Umbilical cord (tissue), 2 donors: ENCODE results near the gene ZNF57. TPM values are rescaled to one million over a fixed set of nuclear protein-coding genes. Genes with fewer than 3 reads are reported as not detected.
"Not testable (repeated sequence)": the region's sequence is repeated elsewhere in the genome, so short reads cannot be mapped to it uniquely, and the experiment has no call there.

ENCODE experiments used
- DNase-seq: peaks from one replicate; pipeline ENCODE4 v3.0.0-alpha.2; 2015; ENCODE audit warnings: low spot score
- total RNA-seq: library from RNA; depleted of rRNA; stranded (reverse); fragments of >200 nt; gene quantifications from one replicate; pipeline ENCODE4 v1.2.3, GENCODE V29; 2014; ENCODE audit warnings: low replicate concordance; ENCODE audit not compliant: insufficient read depth

The ZNF57 gene
- 2.6 TPM for total RNA-seq

- DNase-seq: peak; percentile 99
Measured at GRCh38 chr19:2900296-2901252, at the start of gene ZNF57. Gene ZNF57, plus strand, starts transcription at chr19:2900928. Its CDS starts 118 bp downstream, at chr19:2901046.

DNA sequence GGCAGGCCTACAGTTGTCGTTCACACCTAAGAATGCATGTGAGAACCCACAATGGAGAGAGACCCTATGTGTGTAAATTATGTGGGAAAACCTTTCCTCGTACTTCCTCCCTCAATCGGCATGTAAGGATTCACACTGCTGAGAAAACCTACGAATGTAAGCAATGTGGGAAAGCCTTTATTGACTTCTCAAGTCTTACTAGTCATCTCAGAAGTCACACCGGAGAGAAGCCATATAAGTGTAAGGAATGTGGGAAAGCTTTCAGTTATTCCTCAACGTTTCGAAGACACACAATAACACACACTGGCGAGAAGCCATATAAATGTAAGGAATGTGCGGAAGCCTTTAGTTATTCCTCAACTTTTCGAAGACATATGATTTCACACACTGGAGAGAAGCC is 48.1 kb upstream of the ZNF57 start:
- DNase-seq: no peak

GRCh38 chr19:2853015-2853606 is 47.6 kb upstream of the ZNF57 start:
- DNase-seq: no peak

DNA sequence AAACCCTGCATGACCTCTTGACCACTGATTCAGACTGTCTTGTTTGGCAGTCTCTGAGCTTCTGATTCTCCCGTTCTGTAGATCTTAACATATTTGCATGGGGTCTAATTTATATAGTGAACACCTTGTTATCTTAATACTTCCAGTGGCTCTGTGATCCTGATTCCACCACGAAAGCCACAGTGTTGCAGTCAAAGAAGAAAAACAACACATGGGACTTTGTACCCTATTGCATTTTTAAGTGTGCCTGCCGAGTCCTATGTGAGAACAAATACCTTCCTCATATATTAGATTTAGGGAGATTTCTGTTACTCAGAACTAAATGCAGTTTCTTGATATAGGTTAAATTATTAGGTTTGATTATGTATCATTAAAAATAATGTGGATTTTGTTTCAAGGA is 45.9 kb upstream of the ZNF57 start:
- DNase-seq: no peak

DNA sequence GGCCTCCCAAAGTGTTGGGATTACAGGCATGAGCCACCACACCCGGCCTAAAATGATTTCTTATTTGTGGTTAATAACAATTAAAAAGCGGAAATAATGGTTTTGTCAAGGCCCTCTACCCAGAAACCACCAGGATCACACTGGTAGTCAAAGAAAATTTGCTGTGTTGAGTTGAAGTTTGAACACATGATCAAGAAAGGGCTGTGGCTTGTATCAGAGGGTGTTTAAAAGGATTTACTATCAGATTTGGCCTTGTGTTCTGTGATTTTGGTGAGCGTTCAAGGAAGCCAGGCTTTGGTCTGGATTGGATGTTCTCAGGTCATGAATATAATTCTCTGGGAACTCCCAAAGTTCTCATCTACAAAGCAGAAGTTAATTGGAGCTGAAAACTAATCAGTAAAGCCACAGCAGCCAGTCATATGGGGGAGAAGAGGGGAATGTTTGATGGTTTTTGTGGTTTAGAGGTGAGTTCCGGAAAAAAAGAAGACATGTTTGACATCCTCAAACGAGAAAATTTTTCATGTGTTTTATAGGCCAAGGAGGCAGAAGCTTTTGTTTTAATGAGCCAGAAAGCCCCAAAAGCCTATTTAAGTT is 44.2 kb upstream of the ZNF57 start:
- DNase-seq: no peak

GRCh38 chr19:2858864-2859263 is 41.9 kb upstream of the ZNF57 start:
- DNase-seq: no peak

DNA sequence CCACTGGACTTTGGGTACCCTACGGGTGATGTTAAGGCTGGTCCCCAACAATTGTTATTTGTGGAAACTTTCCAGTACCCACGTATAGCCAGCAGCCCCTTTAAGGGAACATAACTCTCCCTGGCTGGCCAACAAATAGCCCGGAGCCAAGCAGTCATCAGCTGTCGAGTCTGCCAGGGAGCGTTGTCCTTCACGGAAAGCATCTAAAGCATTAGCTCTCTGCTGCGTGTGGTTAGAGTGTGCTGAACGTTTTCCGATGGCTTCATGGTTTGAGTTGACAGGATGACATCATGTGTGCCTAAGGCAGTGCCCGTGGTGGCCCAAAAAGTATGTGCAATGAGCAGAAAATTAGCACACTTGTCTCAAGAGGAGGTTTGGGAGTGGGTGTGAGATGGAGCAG is 36.9 kb upstream of the ZNF57 start:
- no peak for DNase-seq

GRCh38 chr19:2865334-2866100 is 35.2 kb upstream of the ZNF57 start:
- no peak for DNase-seq

- DNase-seq: no peak
Measured at GRCh38 chr19:2866495-2867024, 34.2 kb upstream of the ZNF57 start.

GRCh38 chr19:2867025-2867991 is 33.4 kb upstream of the ZNF57 start, which contains the start of gene ZNF556:
Gene ZNF556, plus strand, starts transcription at chr19:2867335. Its CDS starts 87 bp downstream, at chr19:2867422.
- DNase-seq: no peak

GRCh38 chr19:2869618-2870017 is 31.1 kb upstream of the ZNF57 start:
- no peak for DNase-seq

DNA sequence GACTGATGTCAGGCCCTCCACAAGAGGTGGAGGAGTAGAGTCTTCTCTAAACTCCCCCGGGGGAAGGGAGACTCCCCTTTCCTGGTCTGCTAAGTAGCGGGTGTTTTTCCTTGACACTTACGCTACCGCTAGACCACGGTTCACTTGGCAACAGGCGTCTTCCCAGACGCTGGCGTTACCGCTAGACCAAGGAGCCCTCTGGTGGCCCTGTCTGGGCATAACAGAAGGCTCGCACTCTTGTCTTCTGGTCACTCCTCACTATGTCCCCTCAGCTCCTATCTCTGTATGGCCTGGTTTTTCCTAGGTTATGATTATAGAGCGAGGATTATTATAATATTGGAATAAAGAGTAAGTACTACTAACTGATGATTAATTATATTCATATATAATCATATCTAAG is 28.6 kb upstream of the ZNF57 start:
- not testable (repeated sequence) for DNase-seq

DNA sequence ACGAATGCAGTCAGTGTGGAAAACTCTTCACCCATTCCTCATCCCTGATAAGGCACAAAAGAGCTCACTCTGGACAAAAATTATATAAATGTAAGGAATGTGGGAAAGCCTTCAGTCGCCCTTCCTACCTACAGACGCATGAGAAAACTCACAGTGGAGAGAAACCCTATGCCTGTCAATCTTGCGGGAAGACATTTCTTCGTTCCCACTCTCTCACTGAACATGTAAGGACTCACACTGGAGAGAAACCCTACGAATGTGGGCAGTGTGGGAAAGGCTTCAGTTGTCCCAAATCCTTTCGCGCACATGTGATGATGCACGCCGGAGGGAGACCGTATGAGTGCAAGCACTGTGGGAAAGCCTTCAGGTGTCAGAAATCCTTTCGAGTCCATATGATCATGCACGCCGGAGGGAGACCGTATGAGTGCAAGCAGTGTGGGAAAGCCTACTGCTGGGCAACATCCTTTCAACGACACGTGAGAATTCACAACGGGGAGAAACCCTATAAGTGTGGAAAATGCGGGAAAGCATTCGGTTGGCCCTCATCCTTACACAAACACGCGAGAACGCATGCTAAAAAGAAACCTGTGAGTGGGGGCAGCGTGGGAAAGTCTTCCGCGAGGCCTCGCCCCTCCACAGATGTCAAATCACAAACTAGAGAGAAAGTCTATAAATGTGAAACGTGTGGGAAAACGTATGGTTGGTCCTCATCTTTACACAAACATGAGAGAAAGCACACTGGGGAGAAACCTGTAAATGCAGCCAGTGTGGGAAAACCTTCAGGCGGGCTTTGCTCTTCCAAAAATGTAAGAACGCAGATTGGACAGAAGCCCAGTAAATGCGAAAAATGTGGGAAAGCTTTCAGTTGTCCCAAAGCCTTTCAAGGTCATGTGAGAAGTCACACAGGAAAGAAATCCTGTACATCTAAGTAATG is 23.1 kb upstream of the ZNF57 start:
- no peak for DNase-seq

- no peak for DNase-seq
Measured at GRCh38 chr19:2883686-2884439, 16.9 kb upstream of the ZNF57 start.

- no peak for DNase-seq
Measured at GRCh38 chr19:2885736-2886135, 15.0 kb upstream of the ZNF57 start.

- peak; percentile 64 for DNase-seq
Measured at GRCh38 chr19:2887391-2887914, 13.3 kb upstream of the ZNF57 start.

DNA sequence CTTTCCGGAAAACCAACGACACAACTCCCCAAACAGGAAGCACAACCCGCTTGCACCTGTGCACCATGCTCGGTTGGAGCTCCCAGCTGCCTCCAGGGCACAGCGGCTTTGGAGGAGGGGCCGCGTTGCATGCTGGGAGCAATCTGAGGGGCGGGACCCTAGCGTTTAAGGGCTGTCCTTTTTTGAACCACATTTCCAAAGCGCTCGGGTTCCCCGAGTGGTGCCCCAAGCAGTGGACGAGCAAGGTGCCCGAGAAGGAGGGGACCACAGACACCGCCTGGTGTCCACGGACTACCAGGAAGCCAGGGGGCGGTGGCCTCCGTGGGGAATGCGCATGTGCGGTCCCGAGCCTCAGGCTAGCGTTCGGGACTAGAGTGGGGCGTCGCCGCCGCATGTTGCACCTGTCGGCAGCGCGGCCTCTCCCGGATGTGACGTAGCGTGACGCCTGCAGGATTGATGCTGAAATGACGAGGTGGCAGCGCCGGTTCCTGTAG is 11.9 kb upstream of the ZNF57 start:
- DNase-seq: no peak

DNA sequence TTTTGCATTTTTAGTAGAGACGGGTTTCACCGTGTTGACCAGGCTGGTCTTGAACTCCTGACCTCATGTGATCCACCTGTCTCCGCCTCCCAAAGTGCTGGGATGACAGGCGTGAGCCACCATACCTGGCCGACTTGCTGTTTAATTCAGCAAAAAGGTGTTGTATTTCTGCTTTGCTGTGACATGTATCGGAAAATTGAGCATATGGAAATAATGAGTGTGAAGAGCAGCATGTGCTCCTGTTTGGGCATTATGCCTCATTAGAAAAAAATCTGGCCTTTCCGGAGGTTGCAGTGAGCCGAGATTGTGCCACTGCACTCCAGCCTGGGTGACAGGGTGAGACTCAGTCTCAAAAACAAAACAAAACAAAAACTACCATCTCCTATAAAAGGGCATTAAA is 10.2 kb upstream of the ZNF57 start:
- DNase-seq: not testable (repeated sequence)
